ENCODE measurements around the gene AKAP13. TPM values are rescaled to one million over a fixed set of nuclear protein-coding genes. Genes with fewer than 3 reads are reported as not detected.

The AKAP13 gene
- total and polyA plus RNA-seq, 2 of the 13 experiments (the other 11 are each of a cell fraction or from before 2014, with no cell fraction given) = 6.7 to 27.1 TPM

DNA sequence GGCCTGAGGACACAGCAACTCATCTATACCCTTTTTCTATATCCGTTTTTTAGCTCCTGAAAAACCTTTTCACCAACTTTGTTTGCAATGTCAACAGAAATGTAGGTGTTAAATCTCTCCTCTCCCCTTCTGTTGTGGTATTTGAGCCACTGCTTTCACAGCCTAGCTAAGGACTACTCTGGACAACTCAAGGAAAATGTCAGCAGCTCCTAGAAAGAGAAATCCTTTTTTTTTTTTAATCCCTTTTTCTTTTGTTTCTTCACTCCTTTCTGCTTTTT, 237.8 kb downstream of the AKAP13 start:
- H3K27ac ChIP-seq (ENCODE audit: extremely low read length, insufficient read depth, low read length) = no peak overlapping the region
- H3K4me3 ChIP-seq (replicated peaks in 1 of 3; ENCODE audit: insufficient read depth in 1 of 3, low read depth in 2 of 3, low read length in 3 of 3) = no peak overlapping the region
- WGBS (ENCODE audit: low lambda C conversion rate) = 64% methylated on average over 1 of the region's 1 CpG
- H3K4me2 ChIP-seq (ENCODE audit: low read depth, low read length) = no peak overlapping the region
- H2AFZ ChIP-seq (ENCODE audit: low read length) = no peak overlapping the region
- DNase-seq (ENCODE audit: low spot score) (no peak), ATAC-seq (no peak), FAIRE-seq (no peak)
- intact Hi-C loops (cut with micrococcal nuclease; ENCODE audit: unreplicated experiment) = loop anchor here (10.0 kb wide), 2 partner anchors 217 to 323 kb away; no protein-coding TSS in a partner anchor
- H4K20me1 ChIP-seq (ENCODE audit: insufficient read depth, low read length) = no peaks in the 10 kb centered on the region
- H3K4me1 ChIP-seq (ENCODE audit: insufficient read depth, low read length) = peaks cover 22% of the 10 kb centered on the region
- H3K9me3 ChIP-seq (ENCODE audit: low read length) = no peaks in the 10 kb centered on the region
- POLR2A ChIA-PET = no interaction called here
- no peaks in the 10 kb centered on the region for H3K27me3 ChIP-seq (ENCODE audit: control insufficient read depth in 1 of 2, insufficient read depth in 2 of 2, low read length in 2 of 2)
- in situ Hi-C loops (cut with HindIII; ENCODE audit: extremely low pct_ligation_motif_present, low pct_unique_long_range_greater_than_20kb) = loop anchor here (25.0 kb wide), 1 partner anchor 219 kb away; no protein-coding TSS in a partner anchor
- CTCF ChIA-PET (ENCODE audit: low intra/inter-chr PET ratio, low total read pairs) = no interaction called here
- H3K36me3 ChIP-seq (replicated peaks in 1 of 2; ENCODE audit: control insufficient read depth in 1 of 2, insufficient read depth in 2 of 2, low read length in 2 of 2) = no peaks in the 10 kb centered on the region
- no peaks in the 10 kb centered on the region for H3K79me2 ChIP-seq (ENCODE audit: insufficient read depth, low read length)
- no TSS peak for BruUV-seq (replicated peaks)
- no peak overlapping the region for H3K9ac ChIP-seq (ENCODE audit: insufficient read depth, low read depth, low read length)
- TF ChIP-seq ZNF775 (CRISPR knock-in tag; IDR thresholded peaks at IDR 0.05; ENCODE audit: borderline replicate concordance) = no peak
- no peak for TF ChIP-seq TRIM24 (CRISPR knock-in tag; IDR thresholded peaks at IDR 0.05)
- no peak for TF ChIP-seq ZSCAN22 (CRISPR knock-in tag; IDR thresholded peaks at IDR 0.05)
- TF ChIP-seq ZNF318 (CRISPR knock-in tag; IDR thresholded peaks at IDR 0.05) = no peak
- no peak for TF ChIP-seq SOX6 (IDR thresholded peaks at IDR 0.05)
- TF ChIP-seq SOX6 (CRISPR knock-in tag; IDR thresholded peaks at IDR 0.05) = no peak
- no peak for TF ChIP-seq ETV6 (CRISPR knock-in tag; conservative IDR thresholded peaks at IDR 0.05)
- TF ChIP-seq CREB3 (CRISPR knock-in tag; IDR thresholded peaks at IDR 0.05) = no peak
- no peak for TF ChIP-seq SKI (IDR thresholded peaks at IDR 0.05; ENCODE audit: partially characterized antibody)
- no peak for TF ChIP-seq ZNF441 (CRISPR knock-in tag; IDR thresholded peaks at IDR 0.05; ENCODE audit: borderline replicate concordance)
- TF ChIP-seq ZNF609 (CRISPR knock-in tag; IDR thresholded peaks at IDR 0.05; ENCODE audit: borderline replicate concordance) = no peak
- TF ChIP-seq SMYD3 (CRISPR knock-in tag; IDR thresholded peaks at IDR 0.05) = no peak
